Measurements from ENCODE around the gene APOL6.

- TF ChIP-seq CTCF (conservative IDR thresholded peaks at IDR 0.05) (no peak), ZFX (IDR thresholded peaks at IDR 0.05) (no peak)
These were observed 47.0 kb downstream of the APOL6 start for GRCh38 chr22:35695202-35695601.
